OCI-M2 (cell line): ENCODE results near the gene LRCH1.
"Not testable (repeated sequence)": the region's sequence is repeated elsewhere in the genome, so short reads cannot be mapped to it uniquely, and the experiment has no call there.

Experiments used
- DNase-seq: peaks from one replicate; lab custom pipeline; 2025; ENCODE audit not compliant: unreplicated experiment; lab: John Stamatoyannopoulos, UW

LRCH1 gene, protein sequence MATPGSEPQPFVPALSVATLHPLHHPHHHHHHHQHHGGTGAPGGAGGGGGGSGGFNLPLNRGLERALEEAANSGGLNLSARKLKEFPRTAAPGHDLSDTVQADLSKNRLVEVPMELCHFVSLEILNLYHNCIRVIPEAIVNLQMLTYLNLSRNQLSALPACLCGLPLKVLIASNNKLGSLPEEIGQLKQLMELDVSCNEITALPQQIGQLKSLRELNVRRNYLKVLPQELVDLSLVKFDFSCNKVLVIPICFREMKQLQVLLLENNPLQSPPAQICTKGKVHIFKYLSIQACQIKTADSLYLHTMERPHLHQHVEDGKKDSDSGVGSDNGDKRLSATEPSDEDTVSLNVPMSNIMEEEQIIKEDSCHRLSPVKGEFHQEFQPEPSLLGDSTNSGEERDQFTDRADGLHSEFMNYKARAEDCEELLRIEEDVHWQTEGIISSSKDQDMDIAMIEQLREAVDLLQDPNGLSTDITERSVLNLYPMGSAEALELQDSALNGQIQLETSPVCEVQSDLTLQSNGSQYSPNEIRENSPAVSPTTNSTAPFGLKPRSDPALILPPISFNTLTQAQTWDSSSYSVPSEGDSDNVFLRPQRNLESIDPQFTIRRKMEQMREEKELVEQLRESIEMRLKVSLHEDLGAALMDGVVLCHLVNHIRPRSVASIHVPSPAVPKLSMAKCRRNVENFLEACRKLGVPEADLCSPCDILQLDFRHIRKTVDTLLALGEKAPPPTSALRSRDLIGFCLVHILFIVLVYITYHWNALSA

GRCh38 chr13:46552889-46553520, at the start of gene LRCH1:
LRCH1 (plus strand) TSS chr13:46553170; CDS start chr13:46553397, 227 bp downstream.
- DNase-seq, result no peak

DNA sequence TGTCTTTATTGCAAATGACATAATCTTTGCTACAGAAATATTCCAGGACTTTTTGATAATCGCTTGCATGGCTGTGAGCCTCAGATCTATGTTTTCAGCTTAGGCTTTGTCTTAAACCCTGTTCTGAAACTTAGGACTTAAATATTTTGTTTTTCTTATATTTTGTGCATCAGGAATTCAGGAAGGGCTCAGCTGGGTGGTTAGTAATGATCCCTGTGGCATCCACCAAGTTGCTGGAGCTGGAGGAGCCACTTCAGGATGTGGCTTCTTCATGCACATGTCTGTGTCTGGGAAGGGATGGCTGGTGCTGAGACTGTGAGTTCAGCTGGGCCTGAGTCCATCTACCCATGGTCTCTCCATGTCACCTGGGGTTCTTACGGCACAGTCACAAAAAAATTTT, 48.9 kb upstream of the LRCH1 start:
- DNase-seq, result no peak

DNA sequence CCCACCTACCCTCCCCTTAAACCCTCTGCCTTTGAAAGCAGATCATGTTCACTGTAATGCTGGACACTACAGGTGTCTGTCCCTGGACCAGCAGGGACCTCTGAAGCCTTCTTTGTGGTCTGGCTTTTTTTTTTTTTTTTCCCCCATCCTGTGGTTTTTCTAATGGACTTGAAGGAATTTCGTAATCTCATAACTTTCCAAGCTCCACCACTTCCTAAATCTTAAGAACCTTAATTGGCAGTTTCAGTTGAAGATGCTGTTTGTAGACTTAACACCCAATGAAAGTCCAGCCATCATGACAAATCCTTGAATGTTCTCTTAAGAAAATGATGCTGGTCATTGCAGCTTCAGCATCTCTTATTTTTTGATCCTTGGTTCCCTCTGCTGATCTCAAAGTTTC, 45.0 kb upstream of the LRCH1 start:
- DNase-seq, result no peak

- DNase-seq, result no peak
Observed at GRCh38 chr13:46509981-46510380, 43.0 kb upstream of the LRCH1 start.

- DNase-seq, result no peak
Observed at GRCh38 chr13:46515803-46516202, 37.2 kb upstream of the LRCH1 start.

DNA sequence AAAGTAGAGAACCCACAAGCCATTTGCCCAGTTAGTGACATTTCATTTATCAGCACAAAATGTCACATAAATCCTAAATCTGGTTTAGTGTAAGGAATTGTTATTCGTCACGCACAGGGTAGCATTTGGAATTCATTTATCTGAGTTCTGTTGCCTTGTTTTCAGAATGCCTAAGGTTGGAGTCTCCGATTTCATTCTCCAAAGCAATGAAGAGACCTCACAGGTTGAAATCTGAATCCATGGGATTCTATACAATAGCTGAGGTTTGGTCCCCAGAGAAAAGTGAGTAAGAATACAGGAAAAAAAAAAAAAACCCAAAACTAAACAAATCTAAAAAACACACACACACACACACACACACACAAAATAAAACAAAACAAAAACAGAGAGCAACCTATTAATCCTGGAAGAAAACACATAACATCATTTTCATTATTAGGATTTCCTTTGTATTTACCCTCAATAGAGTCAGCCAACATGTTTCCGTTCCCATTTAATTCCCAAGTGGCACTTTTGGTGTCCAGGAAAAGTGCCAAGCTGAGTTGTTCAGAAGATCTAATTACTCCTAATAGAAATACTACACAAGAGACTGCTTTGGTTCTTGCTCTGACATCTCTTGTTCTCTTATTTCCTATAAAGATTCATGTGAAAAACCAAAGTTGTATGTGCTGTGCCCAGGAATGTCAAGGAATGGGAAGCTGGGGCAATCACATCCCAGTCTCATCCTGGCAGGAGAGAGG, 36.2 kb upstream of the LRCH1 start:
- DNase-seq, result no peak

DNA sequence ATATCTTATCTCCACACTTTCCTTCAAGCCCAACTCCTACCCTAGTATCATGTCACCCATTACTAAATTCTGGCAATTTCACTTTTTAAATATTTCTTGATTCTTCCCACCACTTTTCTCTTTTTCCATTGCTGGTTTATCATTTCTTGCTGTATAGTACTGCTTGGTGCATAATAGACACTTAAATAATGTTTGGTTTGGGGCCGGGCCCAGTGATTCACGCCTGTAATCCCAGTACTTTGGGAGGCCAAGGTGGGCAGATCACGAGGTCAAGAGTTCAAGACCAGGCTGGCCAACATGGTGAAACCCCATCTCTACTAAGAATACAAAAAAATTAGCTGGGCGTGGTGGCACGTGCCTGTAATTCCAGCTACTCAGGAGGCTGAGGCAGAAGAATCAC, 35.2 kb upstream of the LRCH1 start:
- DNase-seq, result not testable (repeated sequence)

GRCh38 chr13:46519182-46519581, 33.8 kb upstream of the LRCH1 start:
- no peak for DNase-seq

GRCh38 chr13:46520166-46520565, 32.8 kb upstream of the LRCH1 start:
- no peak for DNase-seq

DNA sequence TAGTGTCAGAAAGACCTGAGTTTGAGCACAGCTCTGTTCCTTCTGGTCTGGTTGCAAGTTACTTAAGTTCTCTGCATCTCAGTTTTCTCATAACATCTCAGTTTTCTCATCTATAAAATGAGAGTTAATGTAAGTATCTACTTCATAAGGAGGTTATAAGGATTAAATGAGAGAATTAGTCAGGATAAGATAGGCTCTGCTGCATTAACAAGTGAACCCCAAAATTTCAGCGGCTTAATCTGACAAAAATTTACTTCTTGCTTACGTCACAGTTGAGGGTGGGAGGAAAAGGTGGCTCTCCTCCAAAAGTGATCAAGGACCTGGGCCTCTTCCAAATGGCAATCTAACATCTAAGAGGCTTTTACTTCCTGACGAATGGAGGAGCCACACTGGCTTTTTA, 31.5 kb upstream of the LRCH1 start:
- DNase-seq, result no peak

DNA sequence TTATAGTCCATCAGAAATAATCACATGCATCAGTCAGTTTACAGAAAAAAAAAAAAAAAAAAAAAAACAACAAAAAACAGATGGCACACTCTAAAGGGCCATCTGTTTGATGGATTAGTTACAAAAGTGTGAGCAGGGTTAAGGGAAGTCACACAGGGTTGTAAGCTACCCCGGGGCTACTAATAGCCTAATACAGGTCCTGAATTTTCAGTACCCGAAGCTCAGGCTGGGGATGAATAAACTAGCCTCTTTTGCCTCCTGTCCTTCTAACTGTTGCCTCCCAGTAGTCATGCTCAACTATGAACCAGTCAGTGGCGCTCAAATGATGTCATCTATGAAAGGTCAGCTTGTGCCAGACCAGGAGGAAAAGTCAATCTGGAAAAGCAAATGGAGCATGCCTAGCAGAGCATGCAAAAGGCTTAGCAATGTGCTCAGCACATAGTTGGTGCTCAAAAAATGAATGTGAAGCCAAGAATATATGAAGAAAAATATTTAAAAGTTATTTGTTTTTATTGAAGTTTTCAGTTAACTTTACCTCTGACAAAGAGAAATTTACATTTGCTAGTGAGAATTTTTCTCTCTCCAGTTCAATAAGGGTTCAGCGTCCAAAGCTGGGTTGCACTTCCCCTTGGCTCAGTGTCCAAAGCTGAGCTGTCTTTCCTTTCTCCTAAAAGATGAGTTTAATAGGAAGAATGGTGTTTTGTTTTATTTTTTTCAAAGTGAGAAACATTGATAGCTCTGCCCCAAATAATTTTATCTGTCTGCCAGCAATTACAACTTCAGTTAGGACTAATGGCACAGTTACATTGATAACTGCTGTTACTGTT, 30.8 kb upstream of the LRCH1 start:
- DNase-seq, result no peak

GRCh38 chr13:46522748-46523030, 30.3 kb upstream of the LRCH1 start:
- DNase-seq, result no peak

- DNase-seq, result no peak
Observed at GRCh38 chr13:46523972-46524752, 28.8 kb upstream of the LRCH1 start.

GRCh38 chr13:46526100-46526735, 26.8 kb upstream of the LRCH1 start:
- no peak for DNase-seq

DNA sequence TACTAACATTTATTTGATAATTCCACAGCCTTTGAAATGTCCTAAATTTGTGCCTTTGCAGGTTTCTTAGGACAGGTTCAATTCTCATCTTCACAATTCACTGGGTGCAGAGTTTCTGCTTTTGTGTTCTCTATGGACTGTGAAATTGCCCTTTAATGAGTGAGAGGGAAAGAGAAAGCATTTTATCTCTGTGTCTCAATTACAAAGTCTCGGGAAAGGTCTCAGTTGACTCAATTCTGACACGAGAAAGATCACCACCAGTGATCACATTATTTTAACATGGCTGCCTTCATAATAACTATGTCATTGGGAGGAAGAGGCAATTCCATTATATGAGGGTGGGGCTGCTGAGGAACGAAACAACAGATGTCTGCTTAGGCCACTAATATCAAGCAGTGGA, 26.2 kb upstream of the LRCH1 start:
- no peak for DNase-seq

GRCh38 chr13:46527237-46527636, 25.7 kb upstream of the LRCH1 start:
- no peak for DNase-seq

GRCh38 chr13:46529216-46529919, 23.6 kb upstream of the LRCH1 start:
- DNase-seq, result no peak

GRCh38 chr13:46530084-46530935, 22.7 kb upstream of the LRCH1 start:
- DNase-seq, result no peak
